OCI-LY3 (cell line): ENCODE data around the gene PIGBOS1.

Source experiments
- EZH2phosphoT487 ChIP-seq: fragments of 200-600 bp; shearing (Covaris generic); IDR thresholded peaks from 2 replicates; pipeline ENCODE4 v1.6.1; 2018; ENCODE audit warnings: antibody characterized with exemption, mixed run types, low read depth
- TF ChIP-seq, protein P1 (sequence below): fragments of 200-600, 300-600 bp; sonication (generic); IDR thresholded peaks from 2 replicates; pipeline ENCODE4 v1.5.1; 2014; ENCODE audit warnings: antibody characterized with exemption, low read length, low read depth

GRCh38 chr15:55268176-55268695 is 50.7 kb downstream of the PIGBOS1 start:
- TF ChIP-seq, protein P1, sequence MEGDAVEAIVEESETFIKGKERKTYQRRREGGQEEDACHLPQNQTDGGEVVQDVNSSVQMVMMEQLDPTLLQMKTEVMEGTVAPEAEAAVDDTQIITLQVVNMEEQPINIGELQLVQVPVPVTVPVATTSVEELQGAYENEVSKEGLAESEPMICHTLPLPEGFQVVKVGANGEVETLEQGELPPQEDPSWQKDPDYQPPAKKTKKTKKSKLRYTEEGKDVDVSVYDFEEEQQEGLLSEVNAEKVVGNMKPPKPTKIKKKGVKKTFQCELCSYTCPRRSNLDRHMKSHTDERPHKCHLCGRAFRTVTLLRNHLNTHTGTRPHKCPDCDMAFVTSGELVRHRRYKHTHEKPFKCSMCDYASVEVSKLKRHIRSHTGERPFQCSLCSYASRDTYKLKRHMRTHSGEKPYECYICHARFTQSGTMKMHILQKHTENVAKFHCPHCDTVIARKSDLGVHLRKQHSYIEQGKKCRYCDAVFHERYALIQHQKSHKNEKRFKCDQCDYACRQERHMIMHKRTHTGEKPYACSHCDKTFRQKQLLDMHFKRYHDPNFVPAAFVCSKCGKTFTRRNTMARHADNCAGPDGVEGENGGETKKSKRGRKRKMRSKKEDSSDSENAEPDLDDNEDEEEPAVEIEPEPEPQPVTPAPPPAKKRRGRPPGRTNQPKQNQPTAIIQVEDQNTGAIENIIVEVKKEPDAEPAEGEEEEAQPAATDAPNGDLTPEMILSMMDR: no peak
- no peak for TF ChIP-seq EZH2phosphoT487
